Astrocyte (in vitro differentiated cells and primary cell): ENCODE data around the gene HSD17B4. TPM values are rescaled to one million over a fixed set of nuclear protein-coding genes. Genes with fewer than 3 reads are reported as not detected.

Experiments
- DNase-seq: peaks from one replicate; pipeline ENCODE4 v3.0.0-alpha.2; 2010; ENCODE audit warnings: low read depth
- FAIRE-seq: peaks from 2 replicates; lab custom pipeline; 2011; peaks lifted over from hg19 to GRCh38; lab: Jason Lieb, UNC
- H2AFZ ChIP-seq: 2 replicates; pipeline ENCODE4 v1.6.0; 2012; ENCODE audit warnings: low read depth, low read length, inconsistent platforms
- H3K27ac ChIP-seq: 2 replicates; pipeline ENCODE4 v1.5.1; 2011; ENCODE audit warnings: low read depth, low read length, inconsistent platforms
- H3K27me3 ChIP-seq: 2 replicates; pipeline ENCODE4 v1.6.0; 2011; ENCODE audit warnings: low read length, inconsistent platforms; ENCODE audit not compliant: insufficient read depth
- H3K36me3 ChIP-seq: 2 replicates; pipeline ENCODE4 v1.5.1; 2011; ENCODE audit warnings: low read length, inconsistent platforms; ENCODE audit not compliant: insufficient read depth
- H3K4me1 ChIP-seq: 2 replicates; pipeline ENCODE4 v1.5.1; 2011; ENCODE audit warnings: low read length, inconsistent platforms; ENCODE audit not compliant: insufficient read depth
- H3K4me2 ChIP-seq: 2 replicates; pipeline ENCODE4 v1.6.0; 2012; ENCODE audit warnings: low read length, inconsistent platforms
- H3K4me3 ChIP-seq: 2 replicates; pipeline ENCODE4 v1.5.1; 2011; ENCODE audit warnings: low read depth, mild to moderate bottlenecking, low read length, inconsistent platforms; ENCODE audit not compliant: insufficient read depth
- H3K79me2 ChIP-seq: 2 replicates; pipeline ENCODE4 v1.6.0; 2012; ENCODE audit warnings: mild to moderate bottlenecking, low read length, inconsistent platforms; ENCODE audit not compliant: insufficient read depth
- H3K9ac ChIP-seq: 2 replicates; pipeline ENCODE4 v1.6.0; 2012; ENCODE audit warnings: mild to moderate bottlenecking, low read length, inconsistent platforms
- H3K9me3 ChIP-seq: 2 replicates; pipeline ENCODE4 v1.5.1; 2012; ENCODE audit warnings: low read depth, mild to moderate bottlenecking, low read length, inconsistent platforms; ENCODE audit not compliant: insufficient read depth
- H4K20me1 ChIP-seq: 2 replicates; pipeline ENCODE4 v1.6.0; 2012; ENCODE audit warnings: low read length, inconsistent platforms; ENCODE audit not compliant: insufficient read depth
- H3K27ac Mint-ChIP-seq: one replicate; pipeline ENCODE4 v1.8.0; 2021; ENCODE audit warnings: mild to moderate bottlenecking, mixed read lengths; ENCODE audit not compliant: unreplicated experiment
- H3K27me3 Mint-ChIP-seq: one replicate; pipeline ENCODE4 v1.8.0; 2021; ENCODE audit warnings: low read depth, mixed read lengths; ENCODE audit not compliant: unreplicated experiment
- H3K36me3 Mint-ChIP-seq: one replicate; pipeline ENCODE4 v1.8.0; 2021; ENCODE audit warnings: low read depth, mixed read lengths; ENCODE audit not compliant: unreplicated experiment
- H3K4me1 Mint-ChIP-seq: one replicate; pipeline ENCODE4 v1.8.0; 2021; ENCODE audit warnings: low read depth, mixed read lengths; ENCODE audit not compliant: unreplicated experiment
- H3K4me3 Mint-ChIP-seq: one replicate; pipeline ENCODE4 v1.8.0; 2021; ENCODE audit warnings: mild to moderate bottlenecking, moderate library complexity, mixed read lengths; ENCODE audit not compliant: unreplicated experiment
- H3K9me3 Mint-ChIP-seq: one replicate; pipeline ENCODE4 v1.8.0; 2021; ENCODE audit warnings: mild to moderate bottlenecking, mixed read lengths; ENCODE audit not compliant: unreplicated experiment
- CTCF ChIP-seq: IDR thresholded peaks from 2 replicates; pipeline ENCODE4 v1.5.1; 2011; ENCODE audit warnings: low read depth, mild to moderate bottlenecking, inconsistent platforms, low read length, moderate library complexity; ENCODE audit not compliant: insufficient read depth
- EZH2 ChIP-seq: IDR thresholded peaks from 2 replicates; pipeline ENCODE4 v1.6.1; 2012; ENCODE audit warnings: mild to moderate bottlenecking, low read length, inconsistent platforms; ENCODE audit not compliant: insufficient read depth
- total RNA-seq: library from RNA; stranded (reverse); gene quantifications from 2 replicates; pipeline ENCODE4 v1.2.1, GENCODE V29; 2021

The HSD17B4 gene
- total RNA-seq, 1 donor from 2014 or later, result 108 TPM

GRCh38 chr5:119473241-119473640, 20.9 kb downstream of the HSD17B4 start:
- Mint-ChIP-seq H3K27ac (no peak overlapping the region), H3K9me3 (peaks cover 2% of the 10 kb centered on the region), H3K27me3 (no peaks in the 10 kb centered on the region), H3K4me3 (no peak overlapping the region), H3K36me3 (peaks cover 8% of the 10 kb centered on the region), H3K4me1 (peaks cover 10% of the 10 kb centered on the region)
- FAIRE-seq, result no peak
- TF ChIP-seq CTCF (no peak), EZH2 (no peak)
- H2AFZ ChIP-seq, result no peak overlapping the region
- peaks cover 8% of the 10 kb centered on the region for H4K20me1 ChIP-seq
- no peak overlapping the region for H3K4me3 ChIP-seq
- H3K9ac ChIP-seq, result no peak overlapping the region
- H3K9me3 ChIP-seq, result no peaks in the 10 kb centered on the region
- no peaks in the 10 kb centered on the region for H3K27me3 ChIP-seq
- peaks cover 5% of the 10 kb centered on the region for H3K36me3 ChIP-seq
- no peak for DNase-seq
- H3K27ac ChIP-seq, result no peak overlapping the region
- no peaks in the 10 kb centered on the region for H3K4me1 ChIP-seq
- peaks cover 12% of the 10 kb centered on the region for H3K79me2 ChIP-seq
- no peak overlapping the region for H3K4me2 ChIP-seq

GRCh38 chr5:119476341-119476740, 24.0 kb downstream of the HSD17B4 start:
- H2AFZ ChIP-seq, result no peak overlapping the region
- Mint-ChIP-seq H3K4me1 (peaks cover 6% of the 10 kb centered on the region), H3K9me3 (peaks cover 2% of the 10 kb centered on the region)

More at GRCh38 chr5:119476341-119476740, 24.0 kb downstream of the HSD17B4 start:
- DNase-seq (no peak), FAIRE-seq (no peak)
- TF ChIP-seq CTCF (no peak), EZH2 (no peak)
- H3K36me3 Mint-ChIP-seq, result peaks cover 1% of the 10 kb centered on the region
- H3K27ac Mint-ChIP-seq, result no peak overlapping the region
- no peak overlapping the region for H3K9ac ChIP-seq
- no peaks in the 10 kb centered on the region for H3K79me2 ChIP-seq
- H3K27me3 ChIP-seq, result no peaks in the 10 kb centered on the region
- H3K4me3 ChIP-seq, result no peak overlapping the region
- no peaks in the 10 kb centered on the region for H3K27me3 Mint-ChIP-seq
- H3K27ac ChIP-seq, result no peak overlapping the region
- H4K20me1 ChIP-seq, result no peaks in the 10 kb centered on the region
- no peak overlapping the region for H3K4me3 Mint-ChIP-seq
- H3K4me1 ChIP-seq, result no peaks in the 10 kb centered on the region
- H3K9me3 ChIP-seq, result no peaks in the 10 kb centered on the region
- H3K36me3 ChIP-seq, result peaks cover 7% of the 10 kb centered on the region
- no peak overlapping the region for H3K4me2 ChIP-seq
